HPDE6-E6E7 (cell line): ENCODE results near the gene PLEKHA7.

Experiments used
- DNase-seq: peaks from one replicate; pipeline ENCODE4 v3.0.0; 2011; ENCODE audit warnings: missing footprints; ENCODE audit errors: extremely low spot score

Gene PLEKHA7

GRCh38 chr11:16811136-16812020 is 202.8 kb downstream of the PLEKHA7 start:
- DNase-seq = no peak

DNA sequence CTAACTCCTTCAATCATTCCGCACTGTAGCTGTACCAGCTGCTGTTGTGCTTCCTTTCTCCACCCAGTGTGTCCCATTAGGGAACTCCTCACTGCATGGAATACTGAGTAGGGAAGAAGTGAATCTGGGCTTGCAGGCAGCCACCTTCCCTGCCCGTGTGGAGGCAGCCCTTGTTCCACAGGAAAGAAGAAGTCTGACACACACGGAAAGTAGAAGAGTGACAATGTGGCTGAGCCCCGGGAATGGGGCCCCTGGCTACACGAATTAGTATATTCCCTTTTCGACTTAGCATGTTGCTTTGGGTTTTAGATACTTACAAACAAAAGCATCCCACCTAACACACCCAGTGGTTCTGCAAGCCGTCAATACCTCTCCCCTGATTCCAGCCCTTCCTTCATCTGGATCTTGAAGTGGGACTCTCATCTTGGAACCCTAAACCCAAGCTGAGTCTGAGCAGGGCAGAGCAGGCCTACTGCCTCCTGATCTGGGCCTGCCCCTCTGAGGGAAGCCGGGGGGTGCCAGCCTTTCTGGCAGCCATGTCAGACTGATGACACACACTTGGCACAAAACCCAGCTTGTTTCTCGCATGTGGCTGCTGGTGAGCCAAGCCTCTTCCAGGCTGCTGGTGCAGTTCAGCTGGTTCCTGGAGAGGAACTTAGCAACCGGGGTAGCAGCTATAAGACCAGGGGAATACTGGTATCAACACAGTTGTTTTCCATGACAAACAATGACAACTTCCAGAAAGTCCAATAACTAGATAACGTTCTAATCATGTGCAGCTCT is 204.1 kb downstream of the PLEKHA7 start:
- DNase-seq = peak; percentile 21

- no peak for DNase-seq
These were observed 206.9 kb downstream of the PLEKHA7 start for GRCh38 chr11:16807306-16807705.

- no peak for DNase-seq
These were observed 207.4 kb downstream of the PLEKHA7 start for GRCh38 chr11:16806791-16807190.

DNA sequence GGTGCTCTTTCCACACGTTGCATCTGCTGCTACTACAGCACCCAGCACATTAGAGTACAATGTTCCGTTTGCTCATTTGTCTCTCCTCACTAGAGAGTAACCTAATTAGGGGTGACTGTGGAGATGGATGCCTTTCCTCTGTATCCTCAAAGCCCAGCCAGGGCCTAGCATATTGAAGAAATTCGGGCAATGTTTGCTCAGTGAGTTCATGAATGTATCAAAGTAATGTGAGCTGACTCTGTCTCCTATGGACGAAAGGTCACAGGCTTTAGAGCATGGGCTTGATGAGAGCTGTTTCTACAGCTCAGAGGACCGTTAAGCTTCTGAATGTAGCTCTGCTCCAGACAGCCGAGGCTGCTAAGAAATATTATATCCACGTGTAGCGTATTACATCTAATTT is 208.3 kb downstream of the PLEKHA7 start:
- no peak for DNase-seq

DNA sequence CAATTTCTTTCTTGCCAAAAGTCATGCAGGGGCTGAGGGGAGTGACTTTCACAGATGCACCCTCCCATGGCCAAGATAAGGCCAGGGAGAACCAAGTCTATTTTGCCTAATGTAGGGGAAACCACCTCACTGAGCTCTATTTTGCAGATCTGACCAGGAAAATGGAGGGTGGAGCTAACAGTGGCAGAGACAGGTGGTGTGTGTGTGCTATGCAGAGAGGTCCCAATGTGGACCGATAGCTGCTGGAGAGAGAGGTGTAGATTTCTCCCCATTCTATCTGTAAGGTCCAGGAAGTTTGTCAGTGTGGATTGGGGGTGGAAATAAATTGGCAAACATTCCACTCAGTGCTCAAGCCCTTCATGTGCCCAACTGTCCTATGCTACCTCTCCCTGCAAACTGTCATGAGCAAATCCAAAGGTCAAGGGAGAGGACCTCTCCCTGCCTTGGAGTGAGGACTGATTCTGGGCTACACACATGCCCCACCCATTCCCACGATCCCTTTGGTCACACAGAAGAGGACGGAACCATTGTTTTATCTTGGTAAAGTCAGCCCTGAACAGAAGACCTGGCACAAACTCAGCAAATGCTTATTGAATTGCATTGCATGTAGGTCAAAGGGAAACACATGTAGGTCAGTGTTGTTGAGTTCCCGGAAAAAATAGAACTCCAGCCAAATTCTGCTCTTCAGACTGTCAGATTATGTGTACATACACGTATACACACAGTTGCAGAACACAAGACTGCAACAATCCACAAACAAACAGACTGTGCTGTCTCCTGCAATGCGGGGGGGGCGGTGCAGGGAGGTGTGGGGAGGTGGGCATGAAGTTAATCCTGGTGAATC is 209.9 kb downstream of the PLEKHA7 start:
- no peak for DNase-seq

- DNase-seq = no peak
These were observed 212.8 kb downstream of the PLEKHA7 start for GRCh38 chr11:16801288-16801980.

DNA sequence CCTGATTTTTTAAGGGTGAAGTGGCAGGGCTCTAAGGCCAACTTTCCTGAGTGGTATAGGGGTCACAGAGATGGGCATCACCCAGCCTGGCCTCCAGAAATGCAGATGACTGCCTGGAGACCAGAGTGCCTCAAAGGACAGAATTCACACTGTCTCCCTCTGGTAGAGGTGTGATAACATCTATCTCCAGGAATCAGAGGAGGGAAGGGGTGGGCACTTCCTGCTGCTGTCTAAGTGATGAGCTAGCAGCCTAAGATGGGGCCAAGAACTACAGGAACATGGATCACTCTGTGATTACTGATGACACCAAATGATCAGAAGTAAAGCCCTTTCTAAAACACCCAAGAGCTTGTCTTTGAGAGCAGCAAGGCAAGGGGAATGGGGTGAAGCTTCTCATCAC is 213.8 kb downstream of the PLEKHA7 start:
- DNase-seq = no peak

GRCh38 chr11:16799890-16800289 is 214.3 kb downstream of the PLEKHA7 start:
- DNase-seq = no peak

GRCh38 chr11:16799221-16799620 is 215.0 kb downstream of the PLEKHA7 start:
- DNase-seq = no peak

GRCh38 chr11:16797776-16798175 is 216.4 kb downstream of the PLEKHA7 start:
- no peak for DNase-seq

DNA sequence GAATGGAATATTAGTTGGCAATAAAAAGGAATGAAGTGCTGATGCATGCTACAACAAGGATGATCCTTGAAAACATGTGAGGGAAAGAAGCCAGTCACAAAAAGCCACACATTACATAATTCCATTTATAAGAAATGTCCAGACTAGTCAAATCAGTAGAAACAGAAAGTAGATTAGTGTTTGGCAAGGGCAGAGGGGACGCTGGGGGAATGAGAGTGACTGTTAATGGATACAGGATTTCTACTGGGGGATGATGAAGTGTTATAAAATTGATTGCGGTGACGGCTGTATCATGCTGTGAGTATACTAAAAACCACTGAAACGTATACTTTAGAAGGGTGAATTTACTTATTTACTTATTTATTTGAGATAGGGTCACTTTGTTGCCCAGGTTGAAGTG is 217.9 kb downstream of the PLEKHA7 start:
- DNase-seq = no peak

GRCh38 chr11:16795146-16795545 is 219.1 kb downstream of the PLEKHA7 start:
- DNase-seq = no peak

GRCh38 chr11:16794047-16794818 is 220.0 kb downstream of the PLEKHA7 start:
- no peak for DNase-seq

GRCh38 chr11:16793511-16793910 is 220.7 kb downstream of the PLEKHA7 start:
- DNase-seq = no peak

DNA sequence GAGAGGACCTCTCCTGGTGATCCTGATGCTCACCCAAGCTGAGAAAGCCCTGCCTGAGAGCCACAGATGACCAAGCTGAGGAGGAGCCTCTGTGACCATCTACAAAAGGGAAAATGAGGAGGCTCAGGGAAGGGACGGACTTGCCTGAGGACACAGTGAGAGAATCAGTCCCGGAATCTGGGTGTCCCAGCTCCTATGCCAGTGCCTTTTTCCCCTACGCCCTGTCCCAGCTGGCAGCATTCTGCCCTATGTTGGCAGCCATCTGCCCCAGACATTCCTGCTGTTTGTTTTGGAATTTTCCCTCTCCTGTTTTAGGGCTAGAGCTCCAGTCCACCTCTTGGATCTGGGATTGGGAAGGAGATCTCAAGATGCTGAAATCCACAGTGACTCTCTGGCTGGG is 221.2 kb downstream of the PLEKHA7 start:
- no peak for DNase-seq

- DNase-seq = no peak
These were observed 221.8 kb downstream of the PLEKHA7 start for GRCh38 chr11:16792426-16792825.

GRCh38 chr11:16791191-16791961 is 222.8 kb downstream of the PLEKHA7 start:
- peak; percentile 68 for DNase-seq

GRCh38 chr11:16790486-16791190 is 223.6 kb downstream of the PLEKHA7 start:
- no peak for DNase-seq
